HepG2 (cell line): ENCODE measurements around the gene TBC1D14. TPM values are rescaled to one million over a fixed set of nuclear protein-coding genes. Genes with fewer than 3 reads are reported as not detected.
A peak's percentile ranks its signal among the peaks of the same experiment; 100 is the strongest.

Source experiments
- ATAC-seq: fragments of 200-7000 bp; cut with Tn5 transposase; 3 replicates; pipeline ENCODE4 v1.9.1; 2020; ENCODE audit warnings: mild to moderate bottlenecking, moderate library complexity
- BruUV-seq: library from RNA; stranded (reverse); fragments of 400-500 nt; replicated peaks from 2 replicates; lab custom pipeline; 2021; lab: Mats Ljungman, UMichigan
- CTCF ChIA-PET: fragments of 300-600 bp; formaldehyde crosslinking; extraction: SDS; loops from one replicate; lab custom pipeline; 2021; ENCODE audit warnings: low total read pairs, inconsistent platforms, low intra/inter-chr PET ratio; lab: Yijun Ruan, JAX
- POLR2A ChIA-PET: fragments of 350-600 bp; sonication (Branson Sonifier 250); formaldehyde crosslinking; loops from one replicate; lab custom pipeline; 2020; ENCODE audit warnings: antibody characterized with exemption, inconsistent platforms; lab: Yijun Ruan, JAX
- DNase-seq: peaks from one replicate; pipeline ENCODE4 v3.0.0-alpha.2; 2015; ENCODE audit warnings: low spot score
- FAIRE-seq: peaks from 3 replicates; lab custom pipeline; 2011; peaks lifted over from hg19 to GRCh38; lab: Jason Lieb, UNC
- H2AFZ ChIP-seq: one replicate; pipeline ENCODE4 v1.6.1; 2011; ENCODE audit warnings: low read length, inconsistent platforms
- H3K27ac ChIP-seq: fragments of 300-600 bp; 3 replicates; pipeline ENCODE4 v1.8.0; 2011; ENCODE audit warnings: mixed run types, mild to moderate bottlenecking, mixed read lengths, low read length, inconsistent platforms; ENCODE audit not compliant: insufficient read depth; ENCODE audit errors: extremely low read length
- H3K27me3 ChIP-seq, 2 experiments: fragments of 200-600 bp in 1 of 2; 2 replicates in 1 of 2; 3 replicates in 1 of 2; pipeline versions ENCODE4 v1.6.0 to v1.8.0; 2011; ENCODE audit warnings: low read length in 2 of 2, mild to moderate bottlenecking in 2 of 2, moderate library complexity in 2 of 2, inconsistent platforms in 1 of 2; ENCODE audit not compliant: insufficient read depth in 2 of 2, control insufficient read depth in 1 of 2
- H3K36me3 ChIP-seq, 2 experiments: fragments of 200-600 bp in 1 of 2; replicated peaks in 1 of 2; 2 replicates in 1 of 2; 3 replicates in 1 of 2; pipeline versions ENCODE4 v1.5.1 to v1.8.0; 2011; ENCODE audit warnings: low read length in 2 of 2, inconsistent platforms in 1 of 2; ENCODE audit not compliant: insufficient read depth in 2 of 2, control insufficient read depth in 1 of 2
- H3K4me1 ChIP-seq: 2 replicates; pipeline ENCODE4 v1.5.1; 2012; ENCODE audit warnings: low read length, inconsistent platforms; ENCODE audit not compliant: insufficient read depth
- H3K4me2 ChIP-seq: 2 replicates; pipeline ENCODE4 v1.6.0; 2011; ENCODE audit warnings: low read depth, low read length, inconsistent platforms
- H3K4me3 ChIP-seq, 3 experiments: fragments of 200-600 bp in 1 of 3; sonication (generic), shearing (Covaris generic) in 1 of 3; replicated peaks in 1 of 3; 2 replicates each; pipeline ENCODE4 v1.5.1; 2011 to 2016; ENCODE audit warnings: low read length in 3 of 3, inconsistent platforms in 2 of 3, low read depth in 2 of 3, mild to moderate bottlenecking in 2 of 3, control low read depth in 1 of 3, mixed read lengths in 1 of 3; ENCODE audit not compliant: insufficient read depth in 1 of 3
- H3K79me2 ChIP-seq: one replicate; pipeline ENCODE4 v1.6.1; 2011; ENCODE audit warnings: low read length, inconsistent platforms; ENCODE audit not compliant: insufficient read depth
- H3K9ac ChIP-seq: 2 replicates; pipeline ENCODE4 v1.6.0; 2011; ENCODE audit warnings: mild to moderate bottlenecking, low read depth, low read length, inconsistent platforms; ENCODE audit not compliant: insufficient read depth
- H3K9me3 ChIP-seq: 2 replicates; pipeline ENCODE4 v1.5.1; 2012; ENCODE audit warnings: mild to moderate bottlenecking, low read length
- H4K20me1 ChIP-seq: 2 replicates; pipeline ENCODE4 v1.6.0; 2011; ENCODE audit warnings: inconsistent platforms, mild to moderate bottlenecking, low read length, moderate library complexity; ENCODE audit not compliant: insufficient read depth
- DNMT3B ChIP-seq: conservative IDR thresholded peaks from 2 replicates; pipeline ENCODE4 v1.6.1; 2016; ENCODE audit warnings: missing biosample characterization, control low read depth
- FOXA1 ChIP-seq, 2 experiments: fragments of 450-650 bp in 1 of 2; sonication (generic) in 1 of 2; formaldehyde crosslinking in 1 of 2; IDR thresholded peaks; 2 replicates each; pipeline versions ENCODE4 v1.4.0 to v1.6.1; 2016 to 2020; ENCODE audit warnings: missing genetic modification reagents in 1 of 2
- FOXO1 ChIP-seq: sonication (generic); formaldehyde crosslinking; IDR thresholded peaks from 2 replicates; pipeline ENCODE4 v1.4.0; 2020; ENCODE audit warnings: missing genetic modification reagents
- HNRNPK ChIP-seq: fragments of 200-400 bp; formaldehyde crosslinking; IDR thresholded peaks from 2 replicates; pipeline ENCODE4 v1.6.1; 2018; ENCODE audit warnings: low read length, low read depth, moderate library complexity, mild to moderate bottlenecking; ENCODE audit not compliant: poor library complexity, severe bottlenecking
- KLF12 ChIP-seq: sonication (generic); formaldehyde crosslinking; IDR thresholded peaks from 2 replicates; pipeline ENCODE4 v1.4.0; 2020; ENCODE audit warnings: missing genetic modification reagents, borderline replicate concordance
- NCOA5 ChIP-seq: sonication (generic); formaldehyde crosslinking; IDR thresholded peaks from 2 replicates; pipeline ENCODE4 v1.4.0; 2020; ENCODE audit warnings: missing genetic modification reagents
- NFE2 ChIP-seq: sonication (generic); formaldehyde crosslinking; IDR thresholded peaks from 2 replicates; pipeline ENCODE4 v1.4.0; 2020; ENCODE audit warnings: missing genetic modification reagents
- PAF1 ChIP-seq: IDR thresholded peaks from 2 replicates; pipeline ENCODE4 v1.6.1; 2016; ENCODE audit warnings: missing genetic modification reagents, missing compliant biosample characterization
- SMC3 ChIP-seq: IDR thresholded peaks from 2 replicates; pipeline ENCODE4 v1.6.1; 2011; ENCODE audit warnings: low read length, improper control_type of control experiment
- SNRNP70 ChIP-seq: fragments of 200-400 bp; formaldehyde crosslinking; IDR thresholded peaks from 2 replicates; pipeline ENCODE4 v1.6.1; 2017; ENCODE audit warnings: mild to moderate bottlenecking, low read depth, low read length, moderate library complexity
- SP2 ChIP-seq: sonication (generic); formaldehyde crosslinking; IDR thresholded peaks from 2 replicates; pipeline ENCODE4 v1.5.1; 2020; ENCODE audit warnings: mild to moderate bottlenecking, missing genetic modification reagents
- ZC3H13 ChIP-seq: sonication (generic); formaldehyde crosslinking; IDR thresholded peaks from 2 replicates; pipeline ENCODE4 v1.8.1; 2023; ENCODE audit warnings: mild to moderate bottlenecking, missing genetic modification reagents, moderate library complexity
- ZFP41 ChIP-seq: sonication (generic); formaldehyde crosslinking; IDR thresholded peaks from 2 replicates; pipeline ENCODE4 v1.4.0; 2020; ENCODE audit warnings: mild to moderate bottlenecking, missing genetic modification reagents, borderline replicate concordance
- ZNF224 ChIP-seq: sonication (generic); formaldehyde crosslinking; IDR thresholded peaks from 2 replicates; pipeline ENCODE4 v1.5.0; 2020; ENCODE audit warnings: mild to moderate bottlenecking, missing genetic modification reagents
- ZNF549 ChIP-seq: sonication (generic); formaldehyde crosslinking; IDR thresholded peaks from 2 replicates; pipeline ENCODE4 v1.5.0; 2020; ENCODE audit warnings: missing genetic modification reagents
- ZNF678 ChIP-seq: sonication (generic); formaldehyde crosslinking; IDR thresholded peaks from 2 replicates; pipeline ENCODE4 v1.4.0; 2020; ENCODE audit warnings: mild to moderate bottlenecking, missing genetic modification reagents
- ZNF841 ChIP-seq: sonication (generic); formaldehyde crosslinking; IDR thresholded peaks from 2 replicates; pipeline ENCODE4 v1.8.1; 2023; ENCODE audit warnings: missing genetic modification reagents, borderline replicate concordance
- WGBS: methylation state at CpG from one replicate; pipeline ENCODE4 v1.1.6; 2017; ENCODE audit warnings: low lambda C conversion rate; 5-methylcytosine and 5-hydroxymethylcytosine counted together
- in situ Hi-C: cut with HindIII; loops from 2 replicates; pipeline ENCODE4 v1.10.0; 2017; ENCODE audit warnings: low pct_unique_long_range_greater_than_20kb; ENCODE audit not compliant: extremely low pct_ligation_motif_present
- intact Hi-C: fragments of 100-400 bp; cut with micrococcal nuclease; formaldehyde crosslinking; loops from one replicate; pipeline ENCODE4 v1.10.0; 2022; ENCODE audit not compliant: unreplicated experiment
- polyA plus RNA-seq, 8 experiments: library from polyadenylated mRNA; depleted of rRNA in 3 of 8; stranded (reverse) in 7 of 8; unstranded in 1 of 8; fragments of >200 nt; fragmentation: Illumina TruSeq in 4 of 8; extraction: Trizol in 4 of 8; gene quantifications; 2 replicates each; pipeline versions ENCODE4 v1.2.1 to v1.2.3, GENCODE V29; 2011 to 2016; ENCODE audit warnings: low read depth in 4 of 8, missing spikeins in 1 of 8, mixed read lengths in 1 of 8; ENCODE audit not compliant: insufficient read depth in 1 of 8
- total RNA-seq, 5 experiments: library from RNA; depleted of rRNA; stranded (reverse); fragments of >200 nt; fragmentation: Illumina TruSeq; extraction: Trizol; gene quantifications; 2 replicates each; pipeline ENCODE4 v1.2.3, GENCODE V29; 2016; ENCODE audit warnings: low read depth in 1 of 5
- TF ChIP-seq, protein P1 (sequence below): sonication (generic); formaldehyde crosslinking; IDR thresholded peaks from 2 replicates; pipeline ENCODE4 v1.4.0; 2020; ENCODE audit warnings: mild to moderate bottlenecking, missing genetic modification reagents
- TF ChIP-seq, protein P2 (sequence below): sonication (generic); formaldehyde crosslinking; IDR thresholded peaks from 2 replicates; pipeline ENCODE4 v1.9.0; 2021; ENCODE audit warnings: missing genetic modification reagents, borderline replicate concordance
- TF ChIP-seq, protein P3 (sequence below): sonication (generic); formaldehyde crosslinking; conservative IDR thresholded peaks from 2 replicates; pipeline ENCODE4 v1.4.0; 2020; ENCODE audit warnings: missing genetic modification reagents

Gene TBC1D14
- total and polyA plus RNA-seq, 2 of the 13 experiments (the other 11 are each of a cell fraction or from before 2014, with no cell fraction given), result 29.5 to 46.5 TPM

DNA sequence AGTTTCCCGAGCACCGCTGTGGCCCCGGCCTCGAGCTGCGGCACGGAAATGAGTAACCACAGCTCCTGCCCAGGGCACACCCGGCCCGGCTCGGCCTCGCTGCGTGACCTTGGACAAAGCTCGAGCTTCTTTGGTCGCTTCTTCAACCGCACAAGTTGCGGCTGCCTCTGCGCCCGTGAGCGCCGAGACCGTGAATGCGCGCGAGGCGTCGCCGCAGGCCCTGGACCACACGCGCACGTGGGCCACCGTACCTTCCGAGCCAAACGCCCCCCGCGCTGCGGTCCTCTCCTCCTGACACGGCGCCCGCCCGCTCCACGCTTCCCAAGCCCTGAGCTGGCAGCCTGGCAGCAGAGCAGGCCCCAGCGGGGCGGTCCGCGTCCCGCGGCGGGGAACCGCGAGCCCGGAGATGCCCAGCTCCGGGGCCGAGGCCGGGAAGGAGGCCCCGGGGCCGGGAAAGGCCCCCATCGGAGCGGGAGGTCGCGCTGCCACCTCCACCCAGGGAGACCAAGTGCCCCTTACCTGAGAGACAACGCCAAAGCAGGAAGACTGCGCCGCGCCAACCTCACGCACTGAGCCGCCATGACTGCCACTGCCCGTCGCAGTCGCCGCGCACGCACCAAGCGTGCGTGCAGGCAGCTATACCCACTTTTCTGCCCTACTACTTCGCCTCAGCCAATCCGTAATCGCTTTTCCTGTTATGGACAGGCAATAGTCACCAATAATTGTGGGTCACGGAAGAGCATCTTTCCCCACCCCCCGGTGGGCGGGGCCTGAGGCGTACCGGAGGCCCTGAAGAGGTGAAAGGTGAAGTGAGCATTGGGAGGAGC is 158.0 kb downstream of the TBC1D14 start, which contains the start of gene GRPEL1:
GRPEL1 (minus strand) TSS at position 613 of the 827 bp plus-strand sequence; CDS start at position 581, 32 bp downstream.
- H3K4me1 ChIP-seq, result peaks cover 60% of the 10 kb centered on the region
- H3K27ac ChIP-seq, result peak within 1 kb of the TSS; percentile 91
- peaks cover 47% of the 10 kb centered on the region for H3K79me2 ChIP-seq
- H3K4me3 ChIP-seq, result peak within 1 kb of the TSS; percentile 79 to 97 (median 85)
- ATAC-seq (peak; percentile 94), DNase-seq (peak; percentile 99), FAIRE-seq (peak; percentile 99)
- intact Hi-C loops, result loop anchor here (5.0 kb wide), 1 partner anchor 80 kb away; no protein-coding TSS in a partner anchor
- no peaks in the 10 kb centered on the region for H3K9me3 ChIP-seq
- in situ Hi-C loops, result no loop called here
- CTCF ChIA-PET, result no interaction called here
- H3K27me3 ChIP-seq, result no peaks in the 10 kb centered on the region; a peak in 1 of 5 replicates
- H2AFZ ChIP-seq, result no peak within 1 kb of the TSS
- WGBS, result 3% methylated on average over 21 of the region's 81 CpGs
- peak within 1 kb of the TSS; percentile 94 for H3K9ac ChIP-seq
- POLR2A ChIA-PET, result interaction anchor here (0.6 to 5.1 kb wide), 31 partner anchors 8 to 738 kb away, joined by 3 to 64 read pairs (median 5); partner anchors contain the start of genes MRFAP1L1, TADA2B and TBC1D14
- H3K36me3 ChIP-seq, result peaks cover 5 to 21% of the 10 kb centered on the region in 2 experiments
- H3K4me2 ChIP-seq, result peak within 1 kb of the TSS; percentile 97
- H4K20me1 ChIP-seq, result peaks cover 34% of the 10 kb centered on the region
- no TSS peak for BruUV-seq
- TF ChIP-seq, protein P1, sequence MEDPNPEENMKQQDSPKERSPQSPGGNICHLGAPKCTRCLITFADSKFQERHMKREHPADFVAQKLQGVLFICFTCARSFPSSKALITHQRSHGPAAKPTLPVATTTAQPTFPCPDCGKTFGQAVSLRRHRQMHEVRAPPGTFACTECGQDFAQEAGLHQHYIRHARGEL (CRISPR knock-in tag), result no peak
- no peak for TF ChIP-seq NFE2 (CRISPR knock-in tag)
- TF ChIP-seq KLF12 (CRISPR knock-in tag), result 0 out of 2 replicates have a peak, but pooled peaks have one; percentile 32
- TF ChIP-seq ZNF841 (CRISPR knock-in tag), result no peak
- TF ChIP-seq ZNF678 (CRISPR knock-in tag), result peak; percentile 96
- TF ChIP-seq HNRNPK, result no peak
- TF ChIP-seq SNRNP70, result no peak
- TF ChIP-seq, protein P2, sequence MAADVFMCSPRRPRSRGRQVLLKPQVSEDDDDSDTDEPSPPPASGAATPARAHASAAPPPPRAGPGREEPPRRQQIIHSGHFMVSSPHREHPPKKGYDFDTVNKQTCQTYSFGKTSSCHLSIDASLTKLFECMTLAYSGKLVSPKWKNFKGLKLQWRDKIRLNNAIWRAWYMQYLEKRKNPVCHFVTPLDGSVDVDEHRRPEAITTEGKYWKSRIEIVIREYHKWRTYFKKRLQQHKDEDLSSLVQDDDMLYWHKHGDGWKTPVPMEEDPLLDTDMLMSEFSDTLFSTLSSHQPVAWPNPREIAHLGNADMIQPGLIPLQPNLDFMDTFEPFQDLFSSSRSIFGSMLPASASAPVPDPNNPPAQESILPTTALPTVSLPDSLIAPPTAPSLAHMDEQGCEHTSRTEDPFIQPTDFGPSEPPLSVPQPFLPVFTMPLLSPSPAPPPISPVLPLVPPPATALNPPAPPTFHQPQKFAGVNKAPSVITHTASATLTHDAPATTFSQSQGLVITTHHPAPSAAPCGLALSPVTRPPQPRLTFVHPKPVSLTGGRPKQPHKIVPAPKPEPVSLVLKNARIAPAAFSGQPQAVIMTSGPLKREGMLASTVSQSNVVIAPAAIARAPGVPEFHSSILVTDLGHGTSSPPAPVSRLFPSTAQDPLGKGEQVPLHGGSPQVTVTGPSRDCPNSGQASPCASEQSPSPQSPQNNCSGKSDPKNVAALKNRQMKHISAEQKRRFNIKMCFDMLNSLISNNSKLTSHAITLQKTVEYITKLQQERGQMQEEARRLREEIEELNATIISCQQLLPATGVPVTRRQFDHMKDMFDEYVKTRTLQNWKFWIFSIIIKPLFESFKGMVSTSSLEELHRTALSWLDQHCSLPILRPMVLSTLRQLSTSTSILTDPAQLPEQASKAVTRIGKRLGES, result no peak
- TF ChIP-seq, protein P3, sequence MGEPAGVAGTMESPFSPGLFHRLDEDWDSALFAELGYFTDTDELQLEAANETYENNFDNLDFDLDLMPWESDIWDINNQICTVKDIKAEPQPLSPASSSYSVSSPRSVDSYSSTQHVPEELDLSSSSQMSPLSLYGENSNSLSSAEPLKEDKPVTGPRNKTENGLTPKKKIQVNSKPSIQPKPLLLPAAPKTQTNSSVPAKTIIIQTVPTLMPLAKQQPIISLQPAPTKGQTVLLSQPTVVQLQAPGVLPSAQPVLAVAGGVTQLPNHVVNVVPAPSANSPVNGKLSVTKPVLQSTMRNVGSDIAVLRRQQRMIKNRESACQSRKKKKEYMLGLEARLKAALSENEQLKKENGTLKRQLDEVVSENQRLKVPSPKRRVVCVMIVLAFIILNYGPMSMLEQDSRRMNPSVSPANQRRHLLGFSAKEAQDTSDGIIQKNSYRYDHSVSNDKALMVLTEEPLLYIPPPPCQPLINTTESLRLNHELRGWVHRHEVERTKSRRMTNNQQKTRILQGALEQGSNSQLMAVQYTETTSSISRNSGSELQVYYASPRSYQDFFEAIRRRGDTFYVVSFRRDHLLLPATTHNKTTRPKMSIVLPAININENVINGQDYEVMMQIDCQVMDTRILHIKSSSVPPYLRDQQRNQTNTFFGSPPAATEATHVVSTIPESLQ, result no peak
- no peak for TF ChIP-seq FOXA1 (IDR thresholded peaks at IDR 0.05)
- TF ChIP-seq FOXA1 (CRISPR knock-in tag; IDR thresholded peaks at IDR 0.05), result no peak
- TF ChIP-seq SMC3, result no peak
- TF ChIP-seq ZNF224, result peak; percentile 89; the same call in 1 of the 2 replicates
- TF ChIP-seq ZFP41 (CRISPR knock-in tag), result 0 out of 2 replicates have a peak, but pooled peaks have one; percentile 18
- no peak for TF ChIP-seq PAF1 (CRISPR knock-in tag)
- TF ChIP-seq ZC3H13 (CRISPR knock-in tag), result no peak
- TF ChIP-seq DNMT3B (CRISPR knock-in tag), result no peak
- no peak for TF ChIP-seq NCOA5
- TF ChIP-seq SP2 (CRISPR knock-in tag), result peak; percentile 94
- no peak; the same call in 1 of the 2 replicates for TF ChIP-seq FOXO1 (CRISPR knock-in tag)
- TF ChIP-seq ZNF549 (CRISPR knock-in tag), result no peak
